ENCODE data around the gene CCT7.
"Not testable (repeated sequence)": the region's sequence is repeated elsewhere in the genome, so short reads cannot be mapped to it uniquely, and the experiment has no call there.

Gene CCT7

DNA sequence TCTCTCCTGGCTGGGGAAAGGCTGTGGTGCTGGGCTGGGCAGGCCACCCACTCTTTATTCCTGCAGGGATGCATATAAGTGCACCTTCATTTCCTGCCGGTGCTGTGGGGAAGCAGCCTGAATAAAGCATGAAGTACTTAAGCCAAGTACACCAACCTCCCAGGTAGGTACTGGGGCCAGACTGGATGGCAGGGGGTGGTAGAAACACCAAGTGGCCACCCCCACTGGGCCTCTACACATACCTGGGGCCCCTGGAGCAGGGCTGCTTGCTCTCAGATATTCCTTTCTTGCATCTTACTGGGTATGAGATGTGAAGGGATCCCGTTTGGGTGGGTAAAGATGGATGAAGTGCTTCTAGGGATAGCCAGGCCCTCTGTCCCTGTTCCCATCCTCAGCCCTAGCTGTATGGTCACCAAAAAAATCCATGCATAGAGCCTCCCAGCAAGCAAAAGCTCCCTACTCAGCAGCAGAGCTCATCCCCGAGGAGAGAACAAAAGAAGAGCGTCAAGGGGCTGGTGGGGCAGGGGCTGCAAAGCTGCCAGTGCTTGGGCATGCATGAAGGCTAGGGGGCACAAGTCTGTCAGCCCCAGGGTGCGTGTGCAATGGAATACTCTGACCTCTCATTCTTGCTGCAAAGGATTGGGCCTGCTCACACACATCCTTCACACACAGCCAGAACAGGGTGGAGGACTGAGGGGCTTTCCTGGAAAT is 22.0 kb downstream of the CCT7 start:
- H3K4me3 Mint-ChIP-seq, result no peak overlapping the region
- H3K4me1 Mint-ChIP-seq (ENCODE audit: low read depth), result peaks cover 2% of the 10 kb centered on the region
- no peak overlapping the region for H3K27ac Mint-ChIP-seq
- H3K36me3 Mint-ChIP-seq, result no peaks in the 10 kb centered on the region
- no peaks in the 10 kb centered on the region for H3K27me3 Mint-ChIP-seq
- no peaks in the 10 kb centered on the region for H3K9me3 Mint-ChIP-seq (ENCODE audit: low read depth)

DNA sequence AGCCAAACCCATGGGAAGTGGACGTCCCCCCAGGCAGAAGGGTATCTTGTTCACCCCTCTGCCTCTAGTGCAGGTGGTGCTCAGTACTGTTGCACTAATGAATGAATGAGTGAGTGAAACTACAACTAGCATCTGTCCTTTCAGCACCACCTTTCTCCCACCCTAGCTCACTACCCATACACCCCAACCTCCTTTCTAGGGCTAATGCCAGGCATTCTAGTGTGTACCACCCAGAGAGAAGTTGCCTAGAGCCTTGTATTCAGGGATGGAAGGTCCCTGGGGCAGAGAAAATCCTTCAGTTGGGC is 22.5 kb downstream of the CCT7 start:
- H3K36me3 Mint-ChIP-seq, result peaks cover under 1% of the 10 kb centered on the region
- no peaks in the 10 kb centered on the region for H3K27me3 Mint-ChIP-seq
- no peaks in the 10 kb centered on the region for H3K9me3 Mint-ChIP-seq (ENCODE audit: low read depth)
- no peak overlapping the region for H3K27ac Mint-ChIP-seq
- H3K4me1 Mint-ChIP-seq (ENCODE audit: low read depth), result peaks cover 2% of the 10 kb centered on the region
- H3K4me3 Mint-ChIP-seq, result no peak overlapping the region

DNA sequence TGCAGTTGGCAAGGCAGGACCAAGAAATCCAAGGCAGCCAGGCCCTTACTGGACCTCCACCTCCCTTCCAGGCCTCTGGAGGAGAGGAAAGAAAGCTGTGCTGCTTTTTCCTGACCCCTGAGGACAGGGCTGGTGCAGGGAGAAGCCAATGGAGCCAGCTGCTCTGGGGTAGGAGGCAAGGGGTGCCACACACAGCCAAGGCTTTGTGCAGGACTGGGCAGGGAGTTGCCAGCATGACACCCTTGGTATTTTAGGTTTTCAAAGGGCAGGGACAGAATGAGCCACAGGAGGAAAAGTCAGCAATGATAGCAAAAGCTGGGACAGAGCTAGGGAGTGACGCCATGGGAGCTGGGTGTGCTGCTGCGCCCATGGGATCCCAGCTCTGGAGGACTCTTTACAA is 22.9 kb downstream of the CCT7 start:
- H3K27me3 Mint-ChIP-seq, result no peaks in the 10 kb centered on the region
- peaks cover 2% of the 10 kb centered on the region for H3K4me1 Mint-ChIP-seq (ENCODE audit: low read depth)
- H3K27ac Mint-ChIP-seq, result peak overlapping the region; percentile 73
- peaks cover 2% of the 10 kb centered on the region for H3K36me3 Mint-ChIP-seq
- H3K9me3 Mint-ChIP-seq (ENCODE audit: low read depth), result no peaks in the 10 kb centered on the region
- H3K4me3 Mint-ChIP-seq, result no peak overlapping the region

- no peaks in the 10 kb centered on the region for H3K27me3 Mint-ChIP-seq
- H3K4me3 Mint-ChIP-seq, result no peak overlapping the region
- H3K36me3 Mint-ChIP-seq, result peaks cover 2% of the 10 kb centered on the region
- H3K27ac Mint-ChIP-seq, result no peak overlapping the region
- H3K4me1 Mint-ChIP-seq (ENCODE audit: low read depth), result peaks cover 2% of the 10 kb centered on the region
- H3K9me3 Mint-ChIP-seq (ENCODE audit: low read depth), result no peaks in the 10 kb centered on the region
Observed at GRCh38 chr2:73257425-73258125, 23.5 kb downstream of the CCT7 start.

DNA sequence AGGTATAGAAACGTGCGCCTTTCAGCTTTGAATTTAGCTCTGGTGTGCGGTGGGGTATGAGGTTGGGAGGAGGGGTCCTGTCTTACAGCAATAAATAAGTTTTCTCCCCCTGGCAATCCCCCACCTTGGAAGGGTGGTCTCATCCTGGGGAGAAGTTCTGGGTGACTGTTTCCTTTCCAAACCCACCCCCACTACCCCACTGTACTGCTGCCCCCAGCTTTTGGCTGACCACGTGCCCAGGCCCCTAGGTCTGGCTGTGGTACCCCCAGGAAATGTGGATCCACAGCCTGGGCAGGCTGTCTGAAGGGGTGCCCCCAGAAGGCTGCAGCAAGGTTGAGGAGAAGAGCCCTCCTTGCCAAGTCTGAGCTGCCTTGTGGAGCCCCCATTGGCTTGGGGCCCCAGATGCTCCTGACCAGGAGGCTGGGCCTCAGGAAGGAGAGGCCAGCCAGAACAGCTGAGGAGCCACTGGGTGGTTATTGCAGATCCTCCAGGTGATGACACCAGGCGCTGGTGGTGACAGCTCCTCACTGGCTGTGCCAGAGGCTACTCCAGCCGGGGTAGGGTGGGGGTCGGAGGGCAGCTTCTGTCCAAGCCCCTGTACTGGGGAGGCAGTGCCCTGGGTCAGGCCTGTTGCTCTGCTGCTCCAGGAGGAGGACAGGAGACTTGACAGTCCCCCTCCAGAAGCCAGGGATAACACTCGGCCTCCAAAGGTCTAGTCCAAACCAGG is 24.2 kb downstream of the CCT7 start:
- Mint-ChIP-seq H3K9me3 (ENCODE audit: low read depth) (no peaks in the 10 kb centered on the region), H3K4me1 (ENCODE audit: low read depth) (peaks cover 2% of the 10 kb centered on the region), H3K27me3 (no peaks in the 10 kb centered on the region), H3K4me3 (no peak overlapping the region), H3K27ac (no peak overlapping the region), H3K36me3 (peaks cover 2% of the 10 kb centered on the region)

GRCh38 chr2:73258913-73259215 is 24.8 kb downstream of the CCT7 start:
- peaks cover 2% of the 10 kb centered on the region for H3K4me1 Mint-ChIP-seq (ENCODE audit: low read depth)
- H3K27ac Mint-ChIP-seq, result no peak overlapping the region
- H3K27me3 Mint-ChIP-seq, result no peaks in the 10 kb centered on the region
- H3K36me3 Mint-ChIP-seq, result peaks cover 2% of the 10 kb centered on the region
- H3K4me3 Mint-ChIP-seq, result no peak overlapping the region
- no peaks in the 10 kb centered on the region for H3K9me3 Mint-ChIP-seq (ENCODE audit: low read depth)

GRCh38 chr2:73259276-73259675 is 25.2 kb downstream of the CCT7 start:
- Mint-ChIP-seq H3K4me1 (ENCODE audit: low read depth) (peaks cover 2% of the 10 kb centered on the region), H3K27ac (no peak overlapping the region), H3K9me3 (ENCODE audit: low read depth) (no peaks in the 10 kb centered on the region), H3K4me3 (no peak overlapping the region), H3K27me3 (no peaks in the 10 kb centered on the region), H3K36me3 (peaks cover 2% of the 10 kb centered on the region)

DNA sequence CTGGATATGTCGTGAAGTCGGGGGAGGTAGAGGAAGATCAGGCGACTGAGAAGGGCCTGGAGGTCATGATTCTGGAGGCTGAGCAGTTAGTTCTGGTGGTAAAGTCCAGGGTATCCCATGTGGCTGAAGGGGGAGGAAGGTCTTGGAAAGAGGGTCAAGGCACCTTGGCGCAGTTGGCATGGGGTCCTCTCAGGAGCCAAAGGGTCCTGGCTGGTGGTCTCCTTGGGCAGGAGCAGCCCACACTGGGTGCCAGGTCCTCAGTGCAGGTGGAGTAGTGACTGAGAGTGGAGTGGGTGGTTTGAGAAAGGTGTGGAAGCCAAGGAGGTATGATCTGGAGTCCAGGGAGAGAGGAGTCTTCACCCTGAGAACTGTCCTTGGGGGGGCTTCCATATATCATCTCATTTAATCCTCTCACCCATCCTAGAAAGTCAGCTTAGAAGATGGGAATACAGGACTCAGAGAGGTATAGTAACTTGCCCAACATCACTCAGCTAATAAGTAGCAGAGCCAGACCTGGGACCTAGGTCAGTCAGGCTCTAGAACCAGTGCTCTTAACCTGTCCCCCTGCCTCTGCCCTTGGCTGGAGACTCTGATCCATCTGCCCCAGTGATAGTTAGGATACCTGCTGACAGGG is 25.7 kb downstream of the CCT7 start:
- Mint-ChIP-seq H3K4me1 (ENCODE audit: low read depth) (peaks cover 2% of the 10 kb centered on the region), H3K27me3 (no peaks in the 10 kb centered on the region), H3K27ac (no peak overlapping the region), H3K36me3 (peaks cover 2% of the 10 kb centered on the region), H3K4me3 (no peak overlapping the region), H3K9me3 (ENCODE audit: low read depth) (no peaks in the 10 kb centered on the region)

- H3K4me1 Mint-ChIP-seq (ENCODE audit: low read depth), result peaks cover 2% of the 10 kb centered on the region
- H3K27ac Mint-ChIP-seq, result no peak overlapping the region
- H3K4me3 Mint-ChIP-seq, result no peak overlapping the region
- H3K9me3 Mint-ChIP-seq (ENCODE audit: low read depth), result no peaks in the 10 kb centered on the region
- H3K27me3 Mint-ChIP-seq, result no peaks in the 10 kb centered on the region
- H3K36me3 Mint-ChIP-seq, result peaks cover 2% of the 10 kb centered on the region
Observed at GRCh38 chr2:73260338-73260984, 26.4 kb downstream of the CCT7 start.

DNA sequence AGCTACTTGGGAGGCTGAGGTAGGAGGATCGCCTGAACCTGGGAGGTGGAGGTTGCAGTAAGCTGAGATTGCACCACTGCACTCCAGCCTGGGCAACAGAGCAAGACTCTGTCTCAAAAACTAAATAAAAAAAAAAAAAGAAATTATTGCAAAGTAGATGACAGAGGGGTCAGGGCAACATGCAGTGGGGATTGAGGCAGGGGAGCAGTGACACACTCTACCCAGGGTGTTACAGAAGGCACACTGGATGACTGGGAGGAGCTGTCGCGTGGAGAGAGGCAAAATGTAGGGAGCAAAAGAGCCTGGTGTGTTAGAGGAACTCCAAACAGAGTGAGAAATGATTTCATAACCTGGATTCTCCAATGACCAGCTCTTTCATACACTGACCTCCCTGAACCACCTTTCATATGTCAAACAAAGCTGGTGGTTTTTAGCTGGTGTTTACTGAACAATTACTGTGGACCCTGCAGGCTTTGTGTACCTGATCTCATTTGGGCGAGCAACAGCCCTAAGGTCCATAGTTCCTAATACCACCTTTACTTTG is 28.1 kb downstream of the CCT7 start:
- Mint-ChIP-seq H3K4me3 (no peak overlapping the region), H3K4me1 (ENCODE audit: low read depth) (peaks cover 6% of the 10 kb centered on the region), H3K9me3 (ENCODE audit: low read depth) (no peaks in the 10 kb centered on the region), H3K27ac (no peak overlapping the region), H3K27me3 (no peaks in the 10 kb centered on the region), H3K36me3 (peaks cover 5% of the 10 kb centered on the region)

- H3K4me1 Mint-ChIP-seq (ENCODE audit: low read depth), result peaks cover 12% of the 10 kb centered on the region
- not testable (repeated sequence) for H3K27ac Mint-ChIP-seq; H3K36me3 Mint-ChIP-seq; H3K27me3 Mint-ChIP-seq; H3K4me3 Mint-ChIP-seq; H3K9me3 Mint-ChIP-seq (ENCODE audit: low read depth)
Observed at GRCh38 chr2:73262691-73263429, 28.8 kb downstream of the CCT7 start.

DNA sequence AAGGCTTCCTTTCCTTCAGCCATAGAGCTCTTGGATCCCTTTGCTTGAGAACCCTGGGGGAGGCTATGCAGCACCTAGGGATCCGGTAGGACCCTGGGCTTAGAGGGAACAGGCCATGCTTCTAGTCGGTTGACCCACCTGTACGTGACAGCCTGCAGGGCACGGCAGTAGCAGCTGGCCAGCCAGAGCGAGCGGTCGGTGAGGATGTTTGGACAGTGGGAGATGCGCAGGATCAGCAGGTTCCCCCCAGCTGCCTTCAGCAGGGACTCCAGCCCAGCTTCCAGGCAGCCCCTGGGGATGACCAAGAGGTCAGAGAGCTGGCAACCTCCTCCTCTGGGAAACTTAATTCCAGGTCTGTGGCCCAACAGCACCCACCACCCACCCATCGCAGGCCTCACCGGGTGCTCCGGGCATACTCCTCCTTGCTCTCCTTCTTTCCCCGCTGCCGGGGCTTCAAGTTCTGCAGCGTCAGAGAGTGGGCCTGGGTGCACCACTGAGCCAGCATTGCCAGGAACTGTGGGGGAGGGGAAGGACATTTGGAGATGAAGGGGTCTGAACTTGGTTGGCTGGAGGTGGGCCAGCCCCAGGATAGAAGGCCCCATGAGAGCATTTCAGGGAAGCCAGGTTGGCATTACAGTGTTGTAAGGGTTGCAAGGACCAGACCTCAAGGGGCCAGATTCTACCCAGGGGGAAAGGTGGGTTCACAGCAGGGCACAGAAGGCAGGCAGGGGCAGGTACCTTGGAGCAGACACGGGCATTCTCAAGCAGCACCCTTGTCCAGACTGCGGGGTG is 29.6 kb downstream of the CCT7 start:
- Mint-ChIP-seq H3K4me3 (no peak overlapping the region), H3K9me3 (ENCODE audit: low read depth) (no peaks in the 10 kb centered on the region), H3K4me1 (ENCODE audit: low read depth) (peaks cover 18% of the 10 kb centered on the region), H3K27me3 (no peaks in the 10 kb centered on the region), H3K36me3 (peaks cover 11% of the 10 kb centered on the region), H3K27ac (no peak overlapping the region)

DNA sequence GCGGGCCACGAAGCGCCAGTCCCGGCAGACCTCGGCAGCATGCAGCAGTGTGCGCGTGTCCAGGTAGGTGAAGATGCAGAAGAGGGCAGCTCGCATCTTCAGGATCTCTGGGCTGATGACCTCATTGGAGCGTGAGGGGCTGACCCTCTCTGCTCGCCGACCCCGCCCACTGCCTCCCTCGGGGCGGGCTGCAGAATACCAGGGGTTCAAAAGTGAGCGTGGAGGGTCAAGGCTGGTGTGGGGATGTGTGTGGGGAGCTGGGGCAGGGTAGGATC is 30.2 kb downstream of the CCT7 start:
- no peak overlapping the region for H3K27ac Mint-ChIP-seq
- no peaks in the 10 kb centered on the region for H3K27me3 Mint-ChIP-seq
- no peaks in the 10 kb centered on the region for H3K9me3 Mint-ChIP-seq (ENCODE audit: low read depth)
- peaks cover 11% of the 10 kb centered on the region for H3K36me3 Mint-ChIP-seq
- H3K4me1 Mint-ChIP-seq (ENCODE audit: low read depth), result peaks cover 18% of the 10 kb centered on the region
- H3K4me3 Mint-ChIP-seq, result no peak overlapping the region

- Mint-ChIP-seq H3K36me3 (peaks cover 11% of the 10 kb centered on the region), H3K4me1 (ENCODE audit: low read depth) (peaks cover 20% of the 10 kb centered on the region), H3K9me3 (ENCODE audit: low read depth) (no peaks in the 10 kb centered on the region), H3K27me3 (no peaks in the 10 kb centered on the region), H3K4me3 (no peak overlapping the region), H3K27ac (no peak overlapping the region)
Observed at GRCh38 chr2:73264783-73265182, 30.7 kb downstream of the CCT7 start.
